Natural killer cell (primary cell): Measurements from ENCODE around the gene TNFRSF12A. TPM values are rescaled to one million over a fixed set of nuclear protein-coding genes. Genes with fewer than 3 reads are reported as not detected.

ENCODE experiments used
- ATAC-seq, 3 donors: fragments of 150-1000 bp in 2 of 3; fragments of 200-7000 bp in 1 of 3; cut with Tn5 transposase; 1 replicate in 1 of 3; 2 replicates in 2 of 3; pipeline ENCODE4 v1.10.0; 2021; ENCODE audit warnings: mild to moderate bottlenecking in 2 of 3, moderate library complexity in 2 of 3
- DNase-seq, 2 donors: peaks; one replicate each; pipeline versions ENCODE4 v3.0.0 to v3.0.0-alpha.2; 2013 to 2021; ENCODE audit warnings: mixed read lengths in 1 of 2
- H3K27ac ChIP-seq: one replicate; pipeline ENCODE4 v1.5.1; 2013; ENCODE audit warnings: mild to moderate bottlenecking, low read length
- H3K27me3 ChIP-seq: one replicate; pipeline ENCODE4 v1.6.1; 2013; ENCODE audit warnings: low read length; ENCODE audit not compliant: control insufficient read depth, insufficient read depth
- H3K36me3 ChIP-seq: one replicate; pipeline ENCODE4 v1.6.1; 2013; ENCODE audit warnings: low read length; ENCODE audit not compliant: control insufficient read depth, insufficient read depth
- H3K4me1 ChIP-seq: one replicate; pipeline ENCODE4 v1.6.1; 2013; ENCODE audit warnings: low read length; ENCODE audit not compliant: control insufficient read depth, insufficient read depth
- H3K4me3 ChIP-seq: one replicate; pipeline ENCODE4 v1.5.1; 2013; ENCODE audit warnings: low read length
- H3K9me3 ChIP-seq: one replicate; pipeline ENCODE4 v1.6.1; 2013; ENCODE audit warnings: low read length; ENCODE audit not compliant: control insufficient read depth, insufficient read depth
- H3K27ac Mint-ChIP-seq, 2 donors: one replicate each; pipeline ENCODE4 v1.8.0; 2022; ENCODE audit warnings: mild to moderate bottlenecking in 2 of 2, mixed read lengths in 2 of 2, moderate library complexity in 1 of 2
- H3K27me3 Mint-ChIP-seq, 2 donors: one replicate each; pipeline ENCODE4 v1.8.0; 2022; ENCODE audit warnings: low read depth in 2 of 2, mixed read lengths in 2 of 2
- H3K36me3 Mint-ChIP-seq: one replicate; pipeline ENCODE4 v1.8.0; 2022; ENCODE audit warnings: mixed read lengths
- H3K4me1 Mint-ChIP-seq, 2 donors: one replicate each; pipeline ENCODE4 v1.8.0; 2022; ENCODE audit warnings: mixed read lengths in 2 of 2
- H3K4me3 Mint-ChIP-seq: one replicate; pipeline ENCODE4 v1.8.0; 2022; ENCODE audit warnings: mild to moderate bottlenecking, moderate library complexity, mixed read lengths
- H3K9me3 Mint-ChIP-seq, 2 donors: one replicate each; pipeline ENCODE4 v1.8.0; 2022; ENCODE audit warnings: mixed read lengths in 2 of 2
- CTCF ChIP-seq: fragments of 200-600 bp; IDR thresholded peaks from one replicate; pipeline ENCODE4 v1.8.0; 2022; ENCODE audit warnings: antibody characterized with exemption
- WGBS: methylation state at CpG from one replicate; pipeline ENCODE4 v1.1.7; 2013; ENCODE audit warnings: missing lambda C conversion rate; ENCODE audit not compliant: insufficient coverage; 5-methylcytosine and 5-hydroxymethylcytosine counted together
- intact Hi-C: fragments of 100-400 bp; cut with micrococcal nuclease; formaldehyde crosslinking; loops from one replicate; pipeline ENCODE4 v1.14.2; 2022
- total RNA-seq, 4 donors: library from RNA; stranded (reverse); fragments of 120-200 nt in 1 of 4; gene quantifications; one replicate each; pipeline versions ENCODE4 v1.2.3 to v1.2.4, GENCODE V29; 2013 to 2022

The TNFRSF12A gene
- total RNA-seq, 3 donors from 2014 or later (not counting 1 experiment from before 2014, with no cell fraction given): 2.4 to 3.7 (median 3.1) TPM

DNA sequence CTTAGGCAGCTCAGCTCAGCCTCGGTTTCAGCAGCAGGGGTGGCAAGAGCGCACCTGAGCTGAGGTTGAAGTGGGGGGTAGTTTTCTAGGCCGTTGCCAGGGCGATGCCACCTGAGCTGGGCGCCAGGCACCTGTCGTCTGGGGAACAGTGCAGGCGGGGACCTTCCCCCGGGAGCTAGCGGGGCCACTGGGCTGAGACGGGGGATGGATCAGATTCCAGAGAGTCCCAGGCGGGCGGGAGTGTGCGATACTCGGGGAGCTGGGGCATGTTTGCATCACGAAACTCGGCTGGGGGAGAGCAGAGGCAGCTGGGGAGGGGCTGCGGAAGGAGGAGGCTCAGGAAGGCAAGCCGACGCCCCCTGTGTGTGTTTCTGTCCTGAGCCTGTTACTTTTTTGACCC lies 7.9 kb upstream of the TNFRSF12A start:
- 48% methylated on average over 19 of the region's 19 CpGs for WGBS
- Histone ChIP-seq H3K27ac (no peak overlapping the region), H3K9me3 (no peaks in the 10 kb centered on the region), H3K27me3 (no peaks in the 10 kb centered on the region), H3K4me1 (peaks cover 19% of the 10 kb centered on the region), H3K4me3 (no peak overlapping the region), H3K36me3 (no peaks in the 10 kb centered on the region)
- no peak overlapping the region for H3K4me3 Mint-ChIP-seq
- TF ChIP-seq CTCF: no peak
- H3K27me3 Mint-ChIP-seq: peaks cover 0 to 5% of the 10 kb centered on the region in 2 donors
- intact Hi-C loops: no loop called here
- H3K36me3 Mint-ChIP-seq: no peaks in the 10 kb centered on the region
- no peak overlapping the region for H3K27ac Mint-ChIP-seq
- no peaks in the 10 kb centered on the region for H3K9me3 Mint-ChIP-seq
- peaks cover 1 to 15% of the 10 kb centered on the region in 2 donors for H3K4me1 Mint-ChIP-seq
- ATAC-seq (no peak), DNase-seq (no peak)

GRCh38 chr16:3012828-3013420 lies 7.2 kb upstream of the TNFRSF12A start, which contains the start of gene CLDN9:
Gene CLDN9 (plus strand): TSS chr16:3012923. CDS start chr16:3013363, 440 bp downstream.
- DNase-seq: peak in 1 of 2 donors; percentile 42
- Mint-ChIP-seq H3K36me3 (no peaks in the 10 kb centered on the region), H3K27ac (no peak within 1 kb of the TSS), H3K4me1 (peaks cover 0 to 10% of the 10 kb centered on the region in 2 donors), H3K4me3 (no peak within 1 kb of the TSS), H3K27me3 (peaks cover 0 to 5% of the 10 kb centered on the region in 2 donors), H3K9me3 (no peaks in the 10 kb centered on the region)
- H3K9me3 ChIP-seq: no peaks in the 10 kb centered on the region
- no peak for TF ChIP-seq CTCF
- peaks cover 14% of the 10 kb centered on the region for H3K4me1 ChIP-seq
- no peak for ATAC-seq
- peaks cover 3% of the 10 kb centered on the region for H3K27me3 ChIP-seq
- 60% methylated on average over 27 of the region's 27 CpGs for WGBS
- H3K27ac ChIP-seq: no peak within 1 kb of the TSS
- intact Hi-C loops: no loop called here
- no peak within 1 kb of the TSS for H3K4me3 ChIP-seq
- no peaks in the 10 kb centered on the region for H3K36me3 ChIP-seq

DNA sequence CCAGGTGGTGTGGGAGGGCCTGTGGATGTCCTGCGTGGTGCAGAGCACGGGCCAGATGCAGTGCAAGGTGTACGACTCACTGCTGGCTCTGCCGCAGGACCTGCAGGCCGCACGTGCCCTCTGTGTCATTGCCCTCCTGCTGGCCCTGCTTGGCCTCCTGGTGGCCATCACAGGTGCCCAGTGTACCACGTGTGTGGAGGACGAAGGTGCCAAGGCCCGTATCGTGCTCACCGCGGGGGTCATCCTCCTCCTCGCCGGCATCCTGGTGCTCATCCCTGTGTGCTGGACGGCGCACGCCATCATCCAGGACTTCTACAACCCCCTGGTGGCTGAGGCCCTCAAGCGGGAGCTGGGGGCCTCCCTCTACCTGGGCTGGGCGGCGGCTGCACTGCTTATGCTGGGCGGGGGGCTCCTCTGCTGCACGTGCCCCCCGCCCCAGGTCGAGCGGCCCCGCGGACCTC lies 6.6 kb upstream of the TNFRSF12A start:
- no peak overlapping the region for H3K27ac ChIP-seq
- peaks cover 14% of the 10 kb centered on the region for H3K4me1 ChIP-seq
- no peak overlapping the region for H3K4me3 Mint-ChIP-seq
- peaks cover 0 to 8% of the 10 kb centered on the region in 2 donors for H3K4me1 Mint-ChIP-seq
- H3K36me3 ChIP-seq: no peaks in the 10 kb centered on the region
- intact Hi-C loops: no loop called here
- DNase-seq (no peak), ATAC-seq (no peak)
- H3K27me3 Mint-ChIP-seq: peaks cover 0 to 5% of the 10 kb centered on the region in 2 donors
- WGBS: 91% methylated on average over 27 of the region's 27 CpGs
- no peaks in the 10 kb centered on the region for H3K36me3 Mint-ChIP-seq
- no peaks in the 10 kb centered on the region for H3K9me3 Mint-ChIP-seq
- H3K4me3 ChIP-seq: no peak overlapping the region
- no peak overlapping the region for H3K27ac Mint-ChIP-seq
- H3K9me3 ChIP-seq: no peaks in the 10 kb centered on the region
- peaks cover 6% of the 10 kb centered on the region for H3K27me3 ChIP-seq
- TF ChIP-seq CTCF: no peak
